IMR-90 (cell line): ENCODE data around the gene CD163L1. TPM values are rescaled to one million over a fixed set of nuclear protein-coding genes. Genes with fewer than 3 reads are reported as not detected.

ENCODE experiments used
- ATAC-seq: fragments of 200-7000 bp; cut with Tn5 transposase; 2 replicates; pipeline ENCODE4 v1.9.1; 2020; ENCODE audit warnings: low read depth, mild to moderate bottlenecking, moderate library complexity
- BruUV-seq: library from RNA; stranded (reverse); fragments of 400-500 nt; replicated peaks from 2 replicates; lab custom pipeline; 2021; lab: Mats Ljungman, UMichigan
- CTCF ChIA-PET: fragments of 300-600 bp; formaldehyde crosslinking; extraction: SDS; loops from one replicate; lab custom pipeline; 2021; ENCODE audit warnings: antibody characterized with exemption; lab: Yijun Ruan, JAX
- POLR2A ChIA-PET: fragments of 300-600 bp; sonication (Branson Sonifier 250); formaldehyde crosslinking; loops from one replicate; lab custom pipeline; 2022; ENCODE audit warnings: antibody characterized with exemption; ENCODE audit not compliant: unreplicated experiment; lab: Charles Lee
- DNase-seq: peaks from one replicate; pipeline ENCODE4 v3.0.0; 2013
- H2AFZ ChIP-seq: replicated peaks from 2 replicates; pipeline ENCODE3; 2013; ENCODE audit warnings: low read length, mild to moderate bottlenecking; ENCODE audit not compliant: poor library complexity
- H2AK5ac ChIP-seq: 2 replicates; pipeline ENCODE4 v1.6.1; 2013; ENCODE audit warnings: low read depth, low read length, inconsistent platforms
- H2AK9ac ChIP-seq: replicated peaks from 2 replicates; pipeline ENCODE3; 2013; ENCODE audit warnings: mild to moderate bottlenecking, low read depth, low read length, moderate library complexity; ENCODE audit not compliant: poor library complexity
- H2BK120ac ChIP-seq: 2 replicates; pipeline ENCODE4 v1.6.1; 2013; ENCODE audit warnings: low read depth, low read length, inconsistent platforms
- H2BK15ac ChIP-seq: 3 replicates; pipeline ENCODE4 v1.6.1; 2013; ENCODE audit warnings: low read depth, low read length, inconsistent platforms
- H2BK20ac ChIP-seq: 2 replicates; pipeline ENCODE4 v1.6.1; 2013; ENCODE audit warnings: low read depth, mild to moderate bottlenecking, inconsistent platforms, low read length, moderate library complexity
- H2BK5ac ChIP-seq: 2 replicates; pipeline ENCODE4 v1.6.1; 2013; ENCODE audit warnings: mild to moderate bottlenecking, low read depth, low read length, inconsistent platforms; ENCODE audit not compliant: poor library complexity, severe bottlenecking
- H3K14ac ChIP-seq: replicated peaks from 2 replicates; pipeline ENCODE4 v1.6.1; 2013; ENCODE audit warnings: low read depth, low read length, inconsistent platforms
- H3K18ac ChIP-seq: 2 replicates; pipeline ENCODE4 v1.6.1; 2013; ENCODE audit warnings: low read depth, low read length, control low read depth
- H3K23ac ChIP-seq: 2 replicates; pipeline ENCODE4 v1.6.1; 2013; ENCODE audit warnings: low read depth, low read length, inconsistent platforms
- H3K27ac ChIP-seq: 2 replicates; pipeline ENCODE4 v1.5.1; 2013; ENCODE audit warnings: mild to moderate bottlenecking, control low read depth, low read length; ENCODE audit not compliant: insufficient read depth
- H3K27me3 ChIP-seq: 2 replicates; pipeline ENCODE4 v1.6.1; 2013; ENCODE audit warnings: low read length; ENCODE audit not compliant: control insufficient read depth, insufficient read depth
- H3K36me3 ChIP-seq: 2 replicates; pipeline ENCODE4 v1.6.1; 2013; ENCODE audit warnings: low read length, mixed read lengths; ENCODE audit not compliant: control insufficient read depth, insufficient read depth
- H3K4ac ChIP-seq: 2 replicates; pipeline ENCODE4 v1.6.1; 2013; ENCODE audit warnings: low read depth, low read length, inconsistent platforms
- H3K4me1 ChIP-seq: 2 replicates; pipeline ENCODE4 v1.6.1; 2013; ENCODE audit warnings: low read length, mixed read lengths; ENCODE audit not compliant: control insufficient read depth, insufficient read depth
- H3K4me2 ChIP-seq: 2 replicates; pipeline ENCODE4 v1.6.1; 2013; ENCODE audit warnings: low read depth, mild to moderate bottlenecking, control low read depth, low read length, moderate library complexity
- H3K4me3 ChIP-seq: 2 replicates; pipeline ENCODE4 v1.5.1; 2013; ENCODE audit warnings: low read depth, mild to moderate bottlenecking, control low read depth, low read length, moderate library complexity; ENCODE audit not compliant: insufficient read depth
- H3K56ac ChIP-seq: 2 replicates; pipeline ENCODE4 v1.6.1; 2013; ENCODE audit warnings: low read length, inconsistent platforms; ENCODE audit not compliant: insufficient read depth; ENCODE audit errors: extremely low read depth
- H3K79me1 ChIP-seq, 2 experiments: 2 replicates each; pipeline ENCODE4 v1.6.1; 2013; ENCODE audit warnings: low read length in 2 of 2, inconsistent platforms in 1 of 2, low read depth in 1 of 2
- H3K9ac ChIP-seq: 2 replicates; pipeline ENCODE4 v1.6.1; 2013; ENCODE audit warnings: low read depth, low read length, control low read depth
- H3K9me1 ChIP-seq: 2 replicates; pipeline ENCODE4 v1.6.1; 2013; ENCODE audit warnings: low read length, inconsistent platforms; ENCODE audit not compliant: insufficient read depth
- H3K9me3 ChIP-seq: 2 replicates; pipeline ENCODE4 v1.6.1; 2013; ENCODE audit warnings: low read length; ENCODE audit not compliant: control insufficient read depth, insufficient read depth
- H4K20me1 ChIP-seq: 2 replicates; pipeline ENCODE4 v1.6.1; 2013; ENCODE audit warnings: low read length, inconsistent platforms; ENCODE audit not compliant: insufficient read depth
- H4K5ac ChIP-seq: 2 replicates; pipeline ENCODE4 v1.6.1; 2013; ENCODE audit warnings: mild to moderate bottlenecking, low read depth, low read length, control low read depth
- H4K8ac ChIP-seq, 2 experiments: 2 replicates each; pipeline ENCODE4 v1.6.1; 2013; ENCODE audit warnings: low read depth in 2 of 2, low read length in 2 of 2, control low read depth in 1 of 2, inconsistent platforms in 1 of 2
- H4K91ac ChIP-seq: 2 replicates; pipeline ENCODE4 v1.6.1; 2013; ENCODE audit warnings: low read depth, low read length, inconsistent platforms; ENCODE audit not compliant: insufficient read depth
- CEBPB ChIP-seq: IDR thresholded peaks from 2 replicates; pipeline ENCODE4 v1.6.1; 2012; ENCODE audit warnings: low read depth, low read length, improper control_type of control experiment
- CHD1 ChIP-seq: IDR thresholded peaks from 2 replicates; pipeline ENCODE4 v1.6.1; 2012; ENCODE audit warnings: low read depth, low read length, improper control_type of control experiment
- WGBS, 2 experiments: methylation state at CpG; one replicate each; pipeline versions ENCODE4 v1.1.5 to v1.1.7; 2013; ENCODE audit warnings: missing lambda C conversion rate in 2 of 2; ENCODE audit not compliant: insufficient read length in 1 of 2; ENCODE audit errors: extremely low coverage in 2 of 2; 5-methylcytosine and 5-hydroxymethylcytosine counted together
- dilution Hi-C: fragments of 300-500 bp; cut with HindIII; formaldehyde crosslinking; loops from one replicate; pipeline ENCODE4 v1.14.3; 2018; ENCODE audit warnings: low sequenced_read_pairs; ENCODE audit not compliant: unreplicated experiment
- in situ Hi-C: fragments of 300-500 bp; cut with MboI; formaldehyde crosslinking; loops from 3 replicates; pipeline ENCODE4 v1.14.3; 2019; ENCODE audit warnings: low sequenced_read_pairs, inconsistent platforms, mixed read lengths
- intact Hi-C: fragments of 100-400 bp; cut with micrococcal nuclease; formaldehyde crosslinking; loops from 2 replicates; pipeline ENCODE4 v1.10.0; 2022
- polyA plus RNA-seq, 3 experiments: library from polyadenylated mRNA; depleted of rRNA; stranded (reverse); fragments of >200 nt; gene quantifications; 2 replicates each; pipeline ENCODE4 v1.2.3, GENCODE V29; 2012; ENCODE audit warnings: low replicate concordance in 1 of 3
- total RNA-seq: library from RNA; depleted of rRNA; stranded (reverse); fragments of >200 nt; gene quantifications from 2 replicates; pipeline ENCODE4 v1.2.3, GENCODE V29; 2012
- TF ChIP-seq, protein P1 (sequence below): fragments of 150-350 bp; IDR thresholded peaks from 2 replicates; pipeline ENCODE4 v1.6.1; 2017; ENCODE audit warnings: mild to moderate bottlenecking, antibody characterized with exemption, low read length, low read depth

The CD163L1 gene
- total and polyA plus RNA-seq, 2 of the 4 experiments (the other 2 are of a cell fraction): 0.50 to 1.6 TPM

DNA sequence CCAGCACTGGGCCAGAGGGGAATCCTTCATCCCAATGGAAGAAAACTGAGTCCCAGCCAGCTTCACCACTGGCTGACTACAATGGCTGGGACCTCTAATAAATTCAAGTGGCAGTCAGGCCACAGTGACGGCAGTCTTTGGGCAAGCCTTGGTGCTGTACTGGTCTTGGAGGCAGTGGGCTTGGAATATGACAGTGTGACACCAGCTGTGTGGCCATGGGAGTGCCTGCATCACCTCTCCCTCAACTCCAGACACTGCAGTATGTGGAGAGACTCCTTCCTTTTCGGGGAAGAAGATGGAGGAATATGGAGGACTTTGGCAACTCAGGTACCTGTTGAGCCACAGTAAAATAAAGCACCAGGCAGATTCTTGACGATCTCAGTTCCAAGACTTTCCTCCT is 16.0 kb upstream of the CD163L1 start (continued):
- TF ChIP-seq CHD1: no peak
- TF ChIP-seq, protein P1, sequence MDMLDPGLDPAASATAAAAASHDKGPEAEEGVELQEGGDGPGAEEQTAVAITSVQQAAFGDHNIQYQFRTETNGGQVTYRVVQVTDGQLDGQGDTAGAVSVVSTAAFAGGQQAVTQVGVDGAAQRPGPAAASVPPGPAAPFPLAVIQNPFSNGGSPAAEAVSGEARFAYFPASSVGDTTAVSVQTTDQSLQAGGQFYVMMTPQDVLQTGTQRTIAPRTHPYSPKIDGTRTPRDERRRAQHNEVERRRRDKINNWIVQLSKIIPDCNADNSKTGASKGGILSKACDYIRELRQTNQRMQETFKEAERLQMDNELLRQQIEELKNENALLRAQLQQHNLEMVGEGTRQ: no peak

DNA sequence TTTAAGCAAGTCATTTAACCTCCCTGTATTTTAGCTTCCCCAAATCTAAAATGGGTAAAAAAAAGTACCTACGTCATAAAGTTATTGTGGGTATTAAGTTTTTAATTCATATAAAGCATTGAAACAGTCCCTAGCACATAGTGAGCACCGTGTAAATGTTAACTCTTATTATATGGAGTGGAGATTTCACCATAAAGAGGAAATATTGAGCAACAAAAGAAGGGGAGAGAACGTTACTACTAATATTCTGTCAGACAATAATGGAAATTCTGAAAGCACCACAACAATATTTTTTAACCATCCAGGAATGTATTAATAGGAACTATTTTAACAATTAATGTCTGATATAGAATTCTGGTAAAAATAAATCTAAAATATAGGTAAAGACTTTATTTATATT is 7.8 kb upstream of the CD163L1 start:
- in situ Hi-C loops: no loop called here
- no peak overlapping the region for H2BK5ac ChIP-seq
- H2BK15ac ChIP-seq: no peak overlapping the region
- H2BK20ac ChIP-seq: no peak overlapping the region
- H3K9me3 ChIP-seq: no peaks in the 10 kb centered on the region
- H2AK9ac ChIP-seq: no peak overlapping the region
- no peaks in the 10 kb centered on the region for H3K36me3 ChIP-seq
- H4K8ac ChIP-seq: no peak overlapping the region
- BruUV-seq: no TSS peak
- H3K18ac ChIP-seq: no peak overlapping the region
- CTCF ChIA-PET: no interaction called here
- H3K56ac ChIP-seq: no peak overlapping the region
- no peak overlapping the region for H3K4ac ChIP-seq
- intact Hi-C loops: no loop called here
- 0 out of 2 replicates have a peak, but pooled peaks have one; percentile 12 for TF ChIP-seq CEBPB
- no peak for TF ChIP-seq CHD1
- H3K14ac ChIP-seq: no peak overlapping the region
- DNase-seq (no peak), ATAC-seq (no peak)
- no peaks in the 10 kb centered on the region for H4K20me1 ChIP-seq
- no peak overlapping the region for H4K91ac ChIP-seq
- dilution Hi-C loops: no loop called here
- H3K4me2 ChIP-seq: no peak overlapping the region
- H3K23ac ChIP-seq: no peak overlapping the region
- no peak overlapping the region for H2BK120ac ChIP-seq
- no peak overlapping the region for H3K27ac ChIP-seq
- H3K4me3 ChIP-seq: no peak overlapping the region
- POLR2A ChIA-PET: no interaction called here
- no CpG with 5 or more reads among the region's 3 CpGs for WGBS, 2 experiments
- no peak overlapping the region for H2AK5ac ChIP-seq
- H3K27me3 ChIP-seq: no peaks in the 10 kb centered on the region
- H3K79me1 ChIP-seq: no peaks in the 10 kb centered on the region
- no peaks in the 10 kb centered on the region for H3K4me1 ChIP-seq
- H4K5ac ChIP-seq: no peak overlapping the region
- no peak overlapping the region for H3K9ac ChIP-seq
- no peak overlapping the region for H2AFZ ChIP-seq
- no peaks in the 10 kb centered on the region for H3K9me1 ChIP-seq
